Left colon (tissue), 2 donors: ENCODE data around the gene SPATA3. TPM values are rescaled to one million over a fixed set of nuclear protein-coding genes. Genes with fewer than 3 reads are reported as not detected.

Experiments used
- ATAC-seq: fragments of 200-7000 bp; cut with Tn5 transposase; one replicate; pipeline ENCODE4 v1.9.1; 2020; ENCODE audit warnings: mild to moderate bottlenecking, moderate library complexity
- DNase-seq, 2 donors: peaks; one replicate each; pipeline ENCODE4 v3.0.0-alpha.2; 2020
- intact Hi-C, 2 donors: fragments of 100-400 bp; cut with DNase I in 1 of 2; cut with micrococcal nuclease in 1 of 2; formaldehyde crosslinking; loops; one replicate each; pipeline versions ENCODE4 v1.11.2 to v1.14.0; 2022; cut with DNase I, micrococcal nuclease
- total RNA-seq, 2 donors: library from RNA; stranded (reverse); fragmentation: NEBNext Ultra II Directional; extraction: Animal tissue kit (Norgen Biotek cat#: 25700); gene quantifications; one replicate each; pipeline ENCODE4 v1.2.1, GENCODE V29; 2021
- donor health status: DM: no; HTN: no; CAD: no.
- donor health status: DM: yes; HTN: yes; CAD: no.

Gene SPATA3
- total RNA-seq, 2 donors from 2014 or later: not detected

DNA sequence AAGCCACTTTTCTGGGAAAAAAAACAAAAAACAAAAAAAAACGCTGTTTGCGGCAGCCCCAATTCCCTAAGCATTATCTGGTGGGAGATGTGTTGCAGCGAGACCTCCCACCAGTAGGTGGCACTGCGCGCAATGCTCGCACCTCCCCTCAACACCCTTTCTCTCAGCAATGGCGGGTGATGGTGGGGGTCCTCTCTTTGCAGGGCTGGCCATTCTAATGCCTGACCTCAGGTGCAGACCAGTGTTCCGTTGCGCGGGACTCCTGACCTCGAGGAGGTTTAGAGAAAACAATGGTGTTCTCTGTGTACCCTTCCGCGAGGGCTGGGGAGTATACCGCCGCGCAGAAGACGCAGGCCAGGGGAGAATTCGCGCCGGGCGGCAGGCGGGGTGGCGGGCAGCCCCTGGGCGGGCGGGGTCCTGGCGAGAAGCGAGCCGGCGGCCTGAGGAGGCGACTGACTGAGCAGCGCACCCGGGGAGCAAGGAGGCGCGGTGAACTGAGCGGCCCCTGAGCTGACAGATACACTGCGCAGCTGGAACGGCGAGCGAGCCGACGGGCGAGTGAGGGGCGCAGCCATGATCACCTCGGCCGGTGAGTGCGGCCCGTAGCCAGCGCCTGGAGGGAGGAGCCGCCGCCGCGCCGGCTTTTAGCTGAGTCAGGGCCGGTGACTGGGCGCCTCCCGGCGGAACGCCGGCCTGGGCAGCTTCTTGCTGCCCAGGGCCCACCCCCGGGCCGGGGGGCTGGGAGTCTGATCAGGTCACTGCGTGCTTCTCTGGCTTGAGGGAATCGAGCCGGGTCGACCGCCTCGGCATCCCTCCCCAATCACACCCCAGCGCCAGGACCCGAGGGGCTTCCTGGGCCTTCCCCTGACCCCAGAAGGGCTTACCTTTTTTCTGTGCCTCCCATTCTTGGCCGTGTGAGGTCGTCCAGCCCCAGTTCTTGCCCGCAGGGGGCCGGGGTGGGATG lies 60.8 kb downstream of the SPATA3 start, which contains the start of gene PSMD1:
Gene PSMD1 (plus strand): TSS at position 415 of the 964 bp plus-strand sequence. CDS start 159 bp downstream, at position 574.
- intact Hi-C loops: no loop called here
- ATAC-seq (peak; percentile 74), DNase-seq (peak; percentile 90 to 94)

- no peak for ATAC-seq
- no peak for DNase-seq
- intact Hi-C loops: no loop called here
Measured at GRCh38 chr2:231057590-231057989, 61.7 kb downstream of the SPATA3 start.

Other genes starting within 250 kb of the SPATA3 start
- gene ITM2C, start 131.2 kb upstream of the SPATA3 start, total RNA-seq: 1,000 to 10,000 TPM; 2,207 to 2,247 TPM
- under 1 TPM; 0.34 TPM for gene GPR55, start 70.9 kb upstream of the SPATA3 start, total RNA-seq
- 10 to 100 TPM; 42.6 to 54.8 TPM for gene C2orf72, start 41.4 kb downstream of the SPATA3 start, total RNA-seq
- gene PSMD1, start 60.7 kb downstream of the SPATA3 start, total RNA-seq: 10 to 100 TPM; 81.3 to 91.0 TPM
- gene HTR2B, start 128.9 kb downstream of the SPATA3 start, total RNA-seq: under 1 TPM; 0.12 to 0.22 TPM
- 10 to 100 TPM in 1 of 2 donors, 1 to 10 TPM in 1; 9.4 to 13.6 TPM for gene ARMC9, start 202.5 kb downstream of the SPATA3 start, total RNA-seq